HCT116 (cell line): ENCODE results near the gene SERPINA3.

Experiments used
- CEBPB ChIP-seq: IDR thresholded peaks from 2 replicates; pipeline ENCODE4 v1.6.1; 2012; ENCODE audit warnings: low read depth
- YY1 ChIP-seq: IDR thresholded peaks from 2 replicates; pipeline ENCODE4 v1.6.1; 2011; ENCODE audit warnings: low read length, low read depth, moderate library complexity, mild to moderate bottlenecking; ENCODE audit not compliant: insufficient replicate concordance; ENCODE audit errors: extremely low read depth

GRCh38 chr14:94623856-94624499 is 11.8 kb downstream of the SERPINA3 start:
- no peak for TF ChIP-seq CEBPB
- no peak for TF ChIP-seq YY1
